IPS-NIHi11 (cell line): ENCODE results near the gene SUGCT.
"Not testable (repeated sequence)": the region's sequence is repeated elsewhere in the genome, so short reads cannot be mapped to it uniquely, and the experiment has no call there.

ENCODE experiments used
- DNase-seq: peaks from one replicate; pipeline ENCODE4 v3.0.0; 2012; ENCODE audit warnings: mixed read lengths, low spot score

Gene SUGCT

DNA sequence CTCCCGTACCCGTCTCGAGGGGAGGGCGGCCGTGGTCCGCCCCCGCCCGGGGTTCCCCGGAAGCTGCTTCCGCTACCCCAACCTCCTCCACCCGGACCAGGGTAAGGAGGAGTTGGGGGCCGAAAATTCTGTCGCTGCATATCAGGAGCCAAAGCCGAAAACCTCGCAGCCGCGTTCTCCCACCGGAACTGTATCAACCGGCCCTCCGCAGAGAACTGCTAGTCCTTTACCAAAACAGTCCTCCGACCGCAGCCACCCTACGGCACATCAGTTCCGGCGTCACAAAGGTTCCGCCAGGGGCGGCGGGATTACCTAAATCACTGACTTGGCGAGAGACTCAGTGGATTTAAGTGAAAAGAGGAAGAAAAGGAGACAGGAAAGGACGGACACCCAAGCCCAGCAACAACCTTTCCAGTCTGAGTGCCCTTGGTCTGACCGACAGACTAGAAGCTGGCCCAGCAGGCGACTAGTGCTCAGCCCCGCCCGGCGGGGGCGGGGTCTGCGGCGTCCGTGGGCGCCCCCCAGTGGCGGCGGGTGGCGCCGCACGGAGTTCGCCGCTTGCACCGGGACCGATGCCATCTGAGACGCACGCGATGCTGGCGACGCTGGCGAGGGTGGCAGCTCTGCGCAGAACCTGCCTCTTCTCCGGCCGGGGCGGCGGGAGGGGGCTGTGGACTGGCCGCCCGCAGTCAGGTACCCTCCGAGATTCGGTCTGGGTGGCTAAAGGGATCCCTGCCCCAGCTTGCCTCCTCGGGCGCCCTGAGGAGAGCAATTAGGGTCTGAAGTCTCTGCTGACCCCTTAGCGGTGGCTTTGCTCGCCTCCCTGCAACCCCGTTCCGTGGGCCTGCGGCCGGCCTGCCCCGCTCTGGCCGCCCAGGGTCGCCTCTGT lies at the start of gene SUGCT, which contains the start of gene MPLKIP:
Gene SUGCT, plus strand, starts transcription at position 578 of the 889 bp plus-strand sequence.
Gene MPLKIP, minus strand, starts transcription at position 195 of the 889 bp plus-strand sequence. Its CDS starts 55 bp downstream, at position 140.
- peak; percentile 97 for DNase-seq

- no peak for DNase-seq
Measured at GRCh38 chr7:40092182-40092581, 42.6 kb upstream of the SUGCT start.

DNA sequence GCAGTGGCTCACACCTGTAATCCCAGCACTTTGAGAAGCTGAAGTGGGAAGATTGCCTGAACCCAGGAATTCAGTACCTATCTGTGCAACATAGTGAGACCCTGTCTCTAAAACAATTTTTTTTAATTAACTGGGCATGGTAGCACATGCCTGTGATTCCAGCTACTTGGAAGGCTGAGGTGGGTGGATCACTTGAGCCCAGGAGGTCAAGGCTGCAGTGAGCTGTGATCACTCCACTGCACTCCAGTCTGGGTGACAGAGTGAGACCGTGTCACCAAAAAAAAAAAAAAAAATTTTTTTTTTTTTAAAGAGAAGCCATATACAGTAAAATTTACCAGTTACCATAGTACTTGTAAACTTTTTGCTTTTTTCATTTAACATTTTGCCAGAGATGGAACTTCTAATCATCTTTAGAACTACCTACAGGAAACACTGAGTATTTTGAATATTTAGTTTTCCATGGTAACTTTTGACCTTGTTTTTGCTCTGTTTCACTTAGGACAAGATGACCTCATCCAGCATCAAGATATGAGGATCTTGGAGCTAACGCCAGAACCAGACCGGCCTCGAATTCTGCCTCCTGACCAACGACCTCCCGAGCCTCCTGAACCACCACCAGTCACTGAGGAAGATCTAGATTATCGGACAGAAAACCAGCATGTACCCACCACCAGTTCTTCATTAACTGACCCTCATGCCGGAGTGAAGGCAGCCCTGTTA lies 41.0 kb upstream of the SUGCT start:
- no peak for DNase-seq

DNA sequence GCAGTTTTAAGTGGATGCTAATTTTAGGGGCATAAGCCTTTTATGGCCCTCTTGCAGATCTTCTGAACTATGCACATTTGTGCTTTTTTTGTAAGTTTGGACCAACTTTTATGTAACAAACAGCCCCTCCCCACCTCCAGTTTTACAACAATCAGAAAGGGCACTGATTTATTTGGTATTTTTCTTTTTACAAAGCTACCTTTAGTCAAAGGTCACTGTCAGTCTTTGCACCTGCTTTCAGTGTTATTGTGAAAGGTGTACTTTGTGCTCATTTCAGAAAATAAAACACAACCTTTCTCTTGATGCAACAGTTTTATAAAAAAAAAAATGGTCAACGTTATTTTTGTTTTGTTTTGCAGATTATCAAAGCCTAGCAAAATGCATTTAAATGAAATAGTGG lies 39.6 kb upstream of the SUGCT start:
- DNase-seq, result no peak

DNA sequence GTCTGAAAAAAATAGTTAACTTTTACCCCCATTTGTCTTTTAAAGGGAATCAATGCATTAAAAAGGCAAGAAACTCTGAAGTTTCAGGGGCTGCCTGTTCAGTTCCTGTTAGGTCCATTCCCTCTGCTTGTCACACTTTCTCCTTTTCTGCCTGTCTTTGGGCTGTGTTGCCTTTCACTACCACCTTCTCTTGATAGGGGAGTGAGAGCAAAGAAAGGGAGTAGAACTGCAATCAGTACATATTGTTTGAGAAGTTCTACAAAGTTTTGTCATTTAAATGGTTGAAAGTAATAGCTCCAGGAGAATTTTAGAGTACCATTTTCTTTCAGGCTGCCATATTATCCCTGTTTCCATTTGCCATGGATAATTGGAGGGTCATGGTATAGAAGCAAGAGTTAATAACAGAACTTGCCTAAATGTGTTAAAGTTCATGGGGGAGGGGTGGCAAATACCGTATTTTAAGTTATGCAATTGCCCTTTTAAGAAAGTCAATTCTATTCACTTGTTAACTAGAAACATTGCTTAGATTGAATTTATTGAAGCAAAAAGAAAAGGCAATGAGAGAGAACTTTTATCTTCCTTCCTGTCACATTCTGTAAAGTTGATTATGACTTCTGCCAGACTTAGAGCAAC lies 39.0 kb upstream of the SUGCT start:
- DNase-seq, result no peak

DNA sequence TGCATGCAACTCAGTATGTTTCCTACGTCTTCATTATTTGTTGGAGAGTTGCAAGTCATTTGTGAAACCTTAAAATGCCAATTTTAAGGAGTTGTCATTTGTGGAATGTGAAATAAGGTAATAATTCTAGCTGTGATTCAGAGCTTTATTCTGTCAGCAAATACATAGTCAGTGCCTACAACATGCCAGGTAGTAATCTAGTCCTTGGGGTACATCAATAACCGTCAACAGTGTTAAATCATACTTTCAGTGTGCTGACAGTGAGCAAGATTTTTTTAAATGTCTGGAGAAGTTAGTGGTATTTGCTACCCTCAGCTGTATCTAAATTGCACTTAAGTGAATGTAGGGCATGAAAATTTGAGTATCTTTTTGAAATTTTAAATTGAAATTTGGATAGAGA lies 37.1 kb upstream of the SUGCT start:
- no peak for DNase-seq

GRCh38 chr7:40098810-40099209 lies 36.0 kb upstream of the SUGCT start:
- no peak for DNase-seq

- DNase-seq, result no peak
Measured at GRCh38 chr7:40099837-40100236, 35.0 kb upstream of the SUGCT start.

- DNase-seq, result no peak
Measured at GRCh38 chr7:40101201-40101600, 33.6 kb upstream of the SUGCT start.

DNA sequence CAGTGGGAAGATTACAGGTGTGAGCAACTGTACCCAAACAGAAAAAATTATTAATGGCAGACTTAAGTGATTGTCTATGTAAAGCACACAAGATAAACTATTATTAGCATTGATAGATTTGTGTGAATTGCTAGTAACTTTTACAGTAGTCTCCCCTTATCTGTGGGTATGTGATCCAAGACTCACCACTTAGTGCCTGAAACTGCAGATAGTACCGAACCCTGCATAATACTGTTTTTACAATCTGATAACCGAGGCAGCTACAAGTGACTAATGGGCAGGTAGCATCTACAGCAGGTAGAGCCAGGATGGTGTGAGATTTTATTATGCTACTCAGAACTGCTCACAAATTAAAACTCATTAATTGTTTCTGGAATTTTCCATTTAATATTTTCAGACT lies 31.9 kb upstream of the SUGCT start:
- no peak for DNase-seq

DNA sequence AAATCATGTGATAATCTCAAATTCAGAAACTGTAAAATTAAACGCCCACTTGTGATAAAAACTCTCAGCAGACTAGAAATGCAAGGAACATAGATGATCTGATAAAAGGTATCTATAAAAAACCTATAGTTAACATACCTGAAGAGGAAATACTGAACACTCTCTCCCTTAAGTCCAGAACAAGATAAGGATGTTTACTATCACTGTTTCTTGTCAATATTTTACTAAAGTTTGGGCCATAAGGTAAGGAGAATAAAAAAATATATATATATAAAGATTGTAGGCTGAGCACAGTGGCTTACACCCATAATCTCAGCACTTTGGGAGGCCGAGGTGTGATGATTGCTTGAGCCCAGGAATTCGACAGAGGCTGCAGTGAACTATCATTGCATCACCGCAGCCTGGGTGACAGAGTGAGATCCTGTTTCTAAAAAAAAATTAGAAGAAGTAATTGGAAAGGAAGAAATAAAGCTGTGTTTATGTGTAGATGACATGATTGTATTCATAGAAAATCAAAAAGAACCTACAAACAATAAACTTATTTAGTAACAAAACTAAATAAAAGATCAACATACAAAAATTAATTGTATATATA lies 28.8 kb upstream of the SUGCT start:
- no peak for DNase-seq

DNA sequence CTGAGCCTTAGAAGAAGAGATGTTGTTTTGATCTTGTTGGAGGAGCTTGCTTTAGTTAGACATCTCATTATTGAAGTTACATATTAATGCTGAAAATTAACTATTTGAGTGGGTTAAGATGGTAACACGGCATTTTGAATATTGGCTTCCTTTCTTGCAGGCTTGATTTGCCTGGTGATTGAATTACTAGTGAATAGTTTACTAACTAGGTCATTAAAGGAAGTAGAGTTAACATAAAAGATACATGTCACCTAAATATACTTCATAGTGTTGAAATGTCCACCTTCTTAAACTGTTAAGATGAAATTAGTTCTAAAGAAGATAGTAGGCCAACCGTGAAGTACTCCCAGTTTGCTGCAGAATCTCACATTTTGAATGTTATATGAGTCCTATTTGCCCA lies 18.9 kb upstream of the SUGCT start:
- DNase-seq, result no peak

DNA sequence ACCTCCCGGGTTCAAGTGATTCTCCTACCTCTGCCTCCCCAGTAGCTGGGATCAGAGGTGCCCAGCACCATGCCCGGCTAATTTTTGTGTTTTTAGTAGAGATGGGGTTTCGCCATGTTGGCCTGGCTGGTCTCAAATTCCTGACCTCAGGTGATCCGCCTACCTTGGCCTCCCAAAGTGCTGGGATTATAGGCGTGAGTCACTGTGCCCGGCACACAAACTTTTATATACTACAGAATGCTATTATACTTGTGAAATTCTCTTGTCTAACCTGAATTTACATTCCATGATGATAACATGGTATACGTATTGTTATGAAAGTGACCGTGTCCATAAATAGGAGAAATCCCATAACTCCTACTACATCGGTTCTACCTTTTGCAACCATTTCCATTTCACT lies 17.6 kb upstream of the SUGCT start:
- DNase-seq, result not testable (repeated sequence)

- DNase-seq, result not testable (repeated sequence)
Measured at GRCh38 chr7:40118201-40118600, 16.6 kb upstream of the SUGCT start.

- DNase-seq, result peak; percentile 9
Measured at GRCh38 chr7:40120020-40120419, 14.8 kb upstream of the SUGCT start.

GRCh38 chr7:40122100-40122939 lies 12.5 kb upstream of the SUGCT start:
- not testable (repeated sequence) for DNase-seq

DNA sequence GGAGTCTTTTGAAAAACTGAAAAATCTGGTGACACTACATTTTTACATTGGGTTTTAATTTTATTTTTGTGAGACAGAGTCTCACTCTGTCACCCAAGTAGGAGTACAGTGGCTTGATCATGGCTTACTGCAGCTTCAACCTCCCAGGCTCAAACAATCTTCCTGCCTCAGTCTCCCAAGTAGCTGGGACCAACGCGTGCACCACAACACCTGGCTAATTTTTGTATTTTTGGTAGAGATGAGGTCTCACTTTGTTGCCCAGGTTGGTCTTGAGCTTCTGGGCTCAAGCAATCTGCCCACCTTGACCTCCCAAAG lies 11.9 kb upstream of the SUGCT start:
- DNase-seq, result no peak

- peak; percentile 81 for DNase-seq
Measured at GRCh38 chr7:40133561-40134427, 1.0 kb upstream of the SUGCT start.

DNA sequence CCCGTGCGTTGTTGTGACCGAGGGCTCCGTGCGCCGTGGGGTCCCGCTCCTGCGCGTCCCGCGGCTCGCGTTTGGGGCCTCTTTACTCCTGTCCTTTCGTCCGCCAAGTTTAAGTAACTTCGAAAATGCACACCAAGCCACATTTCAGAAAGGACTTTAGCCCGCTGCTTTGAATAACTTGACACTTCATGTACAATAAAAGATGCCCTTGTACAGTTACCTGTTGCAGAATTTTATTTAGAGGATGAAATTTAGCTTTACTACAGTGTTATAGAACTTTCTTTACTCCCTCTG lies 459 bp downstream of the SUGCT start:
- no peak for DNase-seq

GRCh38 chr7:40137563-40137962 lies 2.8 kb downstream of the SUGCT start:
- no peak for DNase-seq

DNA sequence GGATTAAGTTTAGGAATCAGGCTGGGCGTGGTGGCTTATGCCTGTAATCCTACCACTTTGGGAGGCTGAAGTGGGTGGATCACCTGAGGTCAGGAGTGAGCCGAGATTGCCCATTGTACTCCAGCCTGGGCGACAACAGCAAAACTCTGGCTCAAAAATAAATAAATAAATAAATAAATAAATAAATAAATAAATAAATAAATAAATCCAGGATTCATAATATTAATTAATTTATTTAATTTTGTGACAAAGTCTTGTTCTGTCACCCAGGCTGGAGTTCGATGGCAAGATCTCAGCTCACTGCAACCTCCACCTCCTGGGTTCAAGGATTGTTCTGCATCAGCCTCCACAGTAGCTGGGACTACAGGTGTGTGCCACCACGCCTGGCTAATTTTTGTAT lies 4.2 kb downstream of the SUGCT start:
- no peak for DNase-seq
